IMR-90 (cell line): ENCODE measurements around the gene PPP6R3. TPM values are rescaled to one million over a fixed set of nuclear protein-coding genes. Genes with fewer than 3 reads are reported as not detected.

Experiments used
- ATAC-seq: fragments of 200-7000 bp; cut with Tn5 transposase; 2 replicates; pipeline ENCODE4 v1.9.1; 2020; ENCODE audit warnings: low read depth, mild to moderate bottlenecking, moderate library complexity
- BruUV-seq: library from RNA; stranded (reverse); fragments of 400-500 nt; replicated peaks from 2 replicates; lab custom pipeline; 2021; lab: Mats Ljungman, UMichigan
- CTCF ChIA-PET: fragments of 300-600 bp; formaldehyde crosslinking; extraction: SDS; loops from one replicate; lab custom pipeline; 2021; ENCODE audit warnings: antibody characterized with exemption; lab: Yijun Ruan, JAX
- POLR2A ChIA-PET: fragments of 300-600 bp; sonication (Branson Sonifier 250); formaldehyde crosslinking; loops from one replicate; lab custom pipeline; 2022; ENCODE audit warnings: antibody characterized with exemption; ENCODE audit not compliant: unreplicated experiment; lab: Charles Lee
- DNase-seq: peaks from one replicate; pipeline ENCODE4 v3.0.0; 2013
- H2AFZ ChIP-seq: replicated peaks from 2 replicates; pipeline ENCODE3; 2013; ENCODE audit warnings: low read length, mild to moderate bottlenecking; ENCODE audit not compliant: poor library complexity
- H2AK5ac ChIP-seq: 2 replicates; pipeline ENCODE4 v1.6.1; 2013; ENCODE audit warnings: low read depth, low read length, inconsistent platforms
- H2AK9ac ChIP-seq: replicated peaks from 2 replicates; pipeline ENCODE3; 2013; ENCODE audit warnings: mild to moderate bottlenecking, low read depth, low read length, moderate library complexity; ENCODE audit not compliant: poor library complexity
- H2BK120ac ChIP-seq: 2 replicates; pipeline ENCODE4 v1.6.1; 2013; ENCODE audit warnings: low read depth, low read length, inconsistent platforms
- H2BK15ac ChIP-seq: 3 replicates; pipeline ENCODE4 v1.6.1; 2013; ENCODE audit warnings: low read depth, low read length, inconsistent platforms
- H2BK20ac ChIP-seq: 2 replicates; pipeline ENCODE4 v1.6.1; 2013; ENCODE audit warnings: low read depth, mild to moderate bottlenecking, inconsistent platforms, low read length, moderate library complexity
- H2BK5ac ChIP-seq: 2 replicates; pipeline ENCODE4 v1.6.1; 2013; ENCODE audit warnings: mild to moderate bottlenecking, low read depth, low read length, inconsistent platforms; ENCODE audit not compliant: poor library complexity, severe bottlenecking
- H3K14ac ChIP-seq: replicated peaks from 2 replicates; pipeline ENCODE4 v1.6.1; 2013; ENCODE audit warnings: low read depth, low read length, inconsistent platforms
- H3K18ac ChIP-seq: 2 replicates; pipeline ENCODE4 v1.6.1; 2013; ENCODE audit warnings: low read depth, low read length, control low read depth
- H3K23ac ChIP-seq: 2 replicates; pipeline ENCODE4 v1.6.1; 2013; ENCODE audit warnings: low read depth, low read length, inconsistent platforms
- H3K27ac ChIP-seq: 2 replicates; pipeline ENCODE4 v1.5.1; 2013; ENCODE audit warnings: mild to moderate bottlenecking, control low read depth, low read length; ENCODE audit not compliant: insufficient read depth
- H3K27me3 ChIP-seq: 2 replicates; pipeline ENCODE4 v1.6.1; 2013; ENCODE audit warnings: low read length; ENCODE audit not compliant: control insufficient read depth, insufficient read depth
- H3K36me3 ChIP-seq: 2 replicates; pipeline ENCODE4 v1.6.1; 2013; ENCODE audit warnings: low read length, mixed read lengths; ENCODE audit not compliant: control insufficient read depth, insufficient read depth
- H3K4ac ChIP-seq: 2 replicates; pipeline ENCODE4 v1.6.1; 2013; ENCODE audit warnings: low read depth, low read length, inconsistent platforms
- H3K4me1 ChIP-seq: 2 replicates; pipeline ENCODE4 v1.6.1; 2013; ENCODE audit warnings: low read length, mixed read lengths; ENCODE audit not compliant: control insufficient read depth, insufficient read depth
- H3K4me2 ChIP-seq: 2 replicates; pipeline ENCODE4 v1.6.1; 2013; ENCODE audit warnings: low read depth, mild to moderate bottlenecking, control low read depth, low read length, moderate library complexity
- H3K4me3 ChIP-seq: 2 replicates; pipeline ENCODE4 v1.5.1; 2013; ENCODE audit warnings: low read depth, mild to moderate bottlenecking, control low read depth, low read length, moderate library complexity; ENCODE audit not compliant: insufficient read depth
- H3K56ac ChIP-seq: 2 replicates; pipeline ENCODE4 v1.6.1; 2013; ENCODE audit warnings: low read length, inconsistent platforms; ENCODE audit not compliant: insufficient read depth; ENCODE audit errors: extremely low read depth
- H3K79me1 ChIP-seq, 2 experiments: 2 replicates each; pipeline ENCODE4 v1.6.1; 2013; ENCODE audit warnings: low read length in 2 of 2, inconsistent platforms in 1 of 2, low read depth in 1 of 2
- H3K9ac ChIP-seq: 2 replicates; pipeline ENCODE4 v1.6.1; 2013; ENCODE audit warnings: low read depth, low read length, control low read depth
- H3K9me1 ChIP-seq: 2 replicates; pipeline ENCODE4 v1.6.1; 2013; ENCODE audit warnings: low read length, inconsistent platforms; ENCODE audit not compliant: insufficient read depth
- H3K9me3 ChIP-seq: 2 replicates; pipeline ENCODE4 v1.6.1; 2013; ENCODE audit warnings: low read length; ENCODE audit not compliant: control insufficient read depth, insufficient read depth
- H4K20me1 ChIP-seq: 2 replicates; pipeline ENCODE4 v1.6.1; 2013; ENCODE audit warnings: low read length, inconsistent platforms; ENCODE audit not compliant: insufficient read depth
- H4K5ac ChIP-seq: 2 replicates; pipeline ENCODE4 v1.6.1; 2013; ENCODE audit warnings: mild to moderate bottlenecking, low read depth, low read length, control low read depth
- H4K8ac ChIP-seq, 2 experiments: 2 replicates each; pipeline ENCODE4 v1.6.1; 2013; ENCODE audit warnings: low read depth in 2 of 2, low read length in 2 of 2, control low read depth in 1 of 2, inconsistent platforms in 1 of 2
- H4K91ac ChIP-seq: 2 replicates; pipeline ENCODE4 v1.6.1; 2013; ENCODE audit warnings: low read depth, low read length, inconsistent platforms; ENCODE audit not compliant: insufficient read depth
- CTCF ChIP-seq: conservative IDR thresholded peaks from 2 replicates; pipeline ENCODE4 v1.5.1; 2012; ENCODE audit warnings: mild to moderate bottlenecking, low read depth, low read length, improper control_type of control experiment
- MXI1 ChIP-seq: IDR thresholded peaks from 2 replicates; pipeline ENCODE4 v1.6.1; 2012; ENCODE audit warnings: low read depth, mild to moderate bottlenecking, low read length, moderate library complexity, borderline replicate concordance
- WGBS, 2 experiments: methylation state at CpG; one replicate each; pipeline versions ENCODE4 v1.1.5 to v1.1.7; 2013; ENCODE audit warnings: missing lambda C conversion rate in 2 of 2; ENCODE audit not compliant: insufficient read length in 1 of 2; ENCODE audit errors: extremely low coverage in 2 of 2; 5-methylcytosine and 5-hydroxymethylcytosine counted together
- dilution Hi-C: fragments of 300-500 bp; cut with HindIII; formaldehyde crosslinking; loops from one replicate; pipeline ENCODE4 v1.14.3; 2018; ENCODE audit warnings: low sequenced_read_pairs; ENCODE audit not compliant: unreplicated experiment
- in situ Hi-C: fragments of 300-500 bp; cut with MboI; formaldehyde crosslinking; loops from 3 replicates; pipeline ENCODE4 v1.14.3; 2019; ENCODE audit warnings: low sequenced_read_pairs, inconsistent platforms, mixed read lengths
- intact Hi-C: fragments of 100-400 bp; cut with micrococcal nuclease; formaldehyde crosslinking; loops from 2 replicates; pipeline ENCODE4 v1.10.0; 2022
- polyA plus RNA-seq, 3 experiments: library from polyadenylated mRNA; depleted of rRNA; stranded (reverse); fragments of >200 nt; gene quantifications; 2 replicates each; pipeline ENCODE4 v1.2.3, GENCODE V29; 2012; ENCODE audit warnings: low replicate concordance in 1 of 3
- total RNA-seq: library from RNA; depleted of rRNA; stranded (reverse); fragments of >200 nt; gene quantifications from 2 replicates; pipeline ENCODE4 v1.2.3, GENCODE V29; 2012

The PPP6R3 gene
- total and polyA plus RNA-seq, 2 of the 4 experiments (the other 2 are of a cell fraction), result 29.0 to 123 TPM

- Histone ChIP-seq H2AFZ (no peak overlapping the region), H3K4ac (no peak overlapping the region), H2BK5ac (no peak overlapping the region), H2AK9ac (no peak overlapping the region), H2BK120ac (no peak overlapping the region), H3K4me1 (peaks cover 8% of the 10 kb centered on the region), H3K56ac (no peak overlapping the region), H2AK5ac (no peak overlapping the region), H2BK20ac (no peak overlapping the region), H4K5ac (no peak overlapping the region), H3K9me1 (peaks cover 26% of the 10 kb centered on the region), H3K14ac (no peak overlapping the region), H3K4me3 (no peak overlapping the region), H3K27ac (no peak overlapping the region), H3K79me1 (peaks cover 22 to 88% of the 10 kb centered on the region in 2 experiments), H3K36me3 (no peaks in the 10 kb centered on the region), H3K27me3 (no peaks in the 10 kb centered on the region), H4K91ac (no peak overlapping the region), H4K20me1 (peaks cover 96% of the 10 kb centered on the region), H3K9ac (no peak overlapping the region), H2BK15ac (no peak overlapping the region), H4K8ac (no peak overlapping the region), H3K9me3 (no peaks in the 10 kb centered on the region), H3K23ac (peak overlapping the region; percentile 24; the same call in 1 of the 2 replicates), H3K4me2 (no peak overlapping the region), H3K18ac (no peak overlapping the region)
- no peak for DNase-seq
- ATAC-seq, result no peak
- TF ChIP-seq MXI1 (no peak), CTCF (0 out of 2 replicates have a peak, but pooled peaks have one; percentile 2)
- ChIA-PET POLR2A (no interaction called here), CTCF (interaction anchor here (0.7 kb wide), 1 partner anchor 36 kb away, joined by 4 read pairs; no protein-coding TSS in a partner anchor)
- intact Hi-C loops, result loop anchor here (5.0 kb wide), 1 partner anchor 45 kb away; the partner anchor contains the start of gene PPP6R3
- WGBS, 2 experiments, result 100% methylated on average over 1 of the region's 3 CpGs; no CpG with 5 or more reads in 1 of the 2 experiments
- in situ Hi-C loops, result no loop called here
- dilution Hi-C loops, result no loop called here
- BruUV-seq, result no TSS peak
Observed at GRCh38 chr11:68506908-68507307, 46.4 kb downstream of the PPP6R3 start.
